ENCODE results near the gene KANK4. TPM values are rescaled to one million over a fixed set of nuclear protein-coding genes. Genes with fewer than 3 reads are reported as not detected.

KANK4 gene
- polyA plus RNA-seq, 3 donors: not detected

DNA sequence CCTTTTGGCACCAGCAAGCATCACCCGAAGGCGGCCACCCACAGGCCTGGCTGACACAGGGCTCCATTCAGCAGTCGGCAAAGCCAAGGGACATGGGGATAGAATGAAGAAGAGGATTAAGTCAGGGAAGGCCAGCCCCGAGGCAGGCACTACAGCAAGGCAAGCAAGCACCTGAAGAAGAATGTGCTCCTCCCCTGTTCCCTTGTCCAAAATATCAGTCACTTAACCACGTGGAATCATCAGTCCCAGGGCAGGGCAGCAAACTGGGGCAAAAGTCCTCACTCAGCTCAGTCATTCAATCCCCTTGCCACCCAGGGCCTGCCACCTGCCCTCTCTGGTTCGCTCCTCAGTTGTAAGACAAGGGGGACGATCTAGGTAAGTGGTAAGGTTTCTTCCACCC lies 9.3 kb downstream of the KANK4 start:
- DNase-seq: no peak
- no peaks in the 10 kb centered on the region for H3K4me1 ChIP-seq (ENCODE audit: control insufficient read depth in 1 of 2, insufficient read depth in 2 of 2, low read length in 2 of 2)
- Mint-ChIP-seq H3K27me3 (ENCODE audit: low read depth in 3 of 3) (peaks cover 2 to 10% (median 6%) of the 10 kb centered on the region in 3 donors), H3K4me3 (no peak overlapping the region), H3K36me3 (no peaks in the 10 kb centered on the region), H3K27ac (no peak overlapping the region), H3K9me3 (peaks cover 0 to 2% (median 0%) of the 10 kb centered on the region in 7 donors), H3K4me1 (no peaks in the 10 kb centered on the region)
- H3K36me3 ChIP-seq (replicated peaks in 1 of 2; ENCODE audit: control insufficient read depth in 1 of 2, insufficient read depth in 2 of 2, low read length in 2 of 2): no peaks in the 10 kb centered on the region
- H3K9me3 ChIP-seq (replicated peaks in 1 of 2; ENCODE audit: control insufficient read depth in 1 of 2, insufficient read depth in 1 of 2, low read length in 2 of 2): no peaks in the 10 kb centered on the region
- no peak overlapping the region for H3K9ac ChIP-seq (ENCODE audit: insufficient read depth, low read length, poor library complexity, severe bottlenecking)
- no peak overlapping the region for H3K4me3 ChIP-seq (replicated peaks in 1 of 3; ENCODE audit: low read depth in 2 of 3, low read length in 3 of 3)
- intact Hi-C loops (cut with micrococcal nuclease): no loop called here
- H2AFZ ChIP-seq (ENCODE audit: insufficient read depth, low read depth, low read length, poor library complexity, severe bottlenecking): no peak overlapping the region
- H3K27me3 ChIP-seq (ENCODE audit: control insufficient read depth in 2 of 2, insufficient read depth in 2 of 2, low read length in 2 of 2): no peaks in the 10 kb centered on the region
- 100% methylated on average over 1 of the region's 7 CpGs for WGBS (ENCODE audit: insufficient coverage)
- no peaks in the 10 kb centered on the region for H3K79me2 ChIP-seq (ENCODE audit: insufficient read depth, low read length)
- no peaks in the 10 kb centered on the region for H4K20me1 ChIP-seq (ENCODE audit: insufficient read depth, low read length)
- no peak overlapping the region for H3K4me2 ChIP-seq (replicated peaks; ENCODE audit: extremely low read depth, low read length, poor library complexity, severe bottlenecking)
- TF ChIP-seq, protein P1, sequence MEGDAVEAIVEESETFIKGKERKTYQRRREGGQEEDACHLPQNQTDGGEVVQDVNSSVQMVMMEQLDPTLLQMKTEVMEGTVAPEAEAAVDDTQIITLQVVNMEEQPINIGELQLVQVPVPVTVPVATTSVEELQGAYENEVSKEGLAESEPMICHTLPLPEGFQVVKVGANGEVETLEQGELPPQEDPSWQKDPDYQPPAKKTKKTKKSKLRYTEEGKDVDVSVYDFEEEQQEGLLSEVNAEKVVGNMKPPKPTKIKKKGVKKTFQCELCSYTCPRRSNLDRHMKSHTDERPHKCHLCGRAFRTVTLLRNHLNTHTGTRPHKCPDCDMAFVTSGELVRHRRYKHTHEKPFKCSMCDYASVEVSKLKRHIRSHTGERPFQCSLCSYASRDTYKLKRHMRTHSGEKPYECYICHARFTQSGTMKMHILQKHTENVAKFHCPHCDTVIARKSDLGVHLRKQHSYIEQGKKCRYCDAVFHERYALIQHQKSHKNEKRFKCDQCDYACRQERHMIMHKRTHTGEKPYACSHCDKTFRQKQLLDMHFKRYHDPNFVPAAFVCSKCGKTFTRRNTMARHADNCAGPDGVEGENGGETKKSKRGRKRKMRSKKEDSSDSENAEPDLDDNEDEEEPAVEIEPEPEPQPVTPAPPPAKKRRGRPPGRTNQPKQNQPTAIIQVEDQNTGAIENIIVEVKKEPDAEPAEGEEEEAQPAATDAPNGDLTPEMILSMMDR (IDR thresholded peaks at IDR 0.05): no peak
- no peak overlapping the region for H3K27ac ChIP-seq (ENCODE audit: low read depth in 1 of 2, low read length in 2 of 2)

DNA sequence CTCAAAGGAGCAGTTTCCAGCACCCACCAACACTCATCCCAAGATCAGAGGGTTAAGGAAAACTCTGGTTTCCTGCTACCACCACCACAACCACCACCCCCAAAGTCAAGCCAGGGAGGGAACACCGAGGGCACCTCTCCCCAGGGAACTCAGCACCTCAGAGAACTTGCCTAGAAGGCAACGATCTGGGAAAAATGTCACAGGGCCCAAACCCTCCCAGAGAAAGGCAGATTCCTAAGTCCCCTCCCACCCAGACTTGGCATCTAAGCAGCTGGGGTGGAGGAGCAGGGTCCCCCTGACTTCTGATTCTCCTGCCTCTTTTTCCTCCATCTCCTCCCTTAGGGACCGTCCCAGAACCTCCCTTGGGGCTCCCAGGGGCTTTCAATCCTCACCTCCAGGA lies 10.6 kb downstream of the KANK4 start:
- no peaks in the 10 kb centered on the region for H3K36me3 Mint-ChIP-seq
- H2AFZ ChIP-seq (ENCODE audit: insufficient read depth, low read depth, low read length, poor library complexity, severe bottlenecking): no peak overlapping the region
- H3K9me3 ChIP-seq (replicated peaks in 1 of 2; ENCODE audit: control insufficient read depth in 1 of 2, insufficient read depth in 1 of 2, low read length in 2 of 2): no peaks in the 10 kb centered on the region
- no peak overlapping the region for H3K4me2 ChIP-seq (replicated peaks; ENCODE audit: extremely low read depth, low read length, poor library complexity, severe bottlenecking)
- H3K4me3 Mint-ChIP-seq: no peak overlapping the region
- H3K36me3 ChIP-seq (replicated peaks in 1 of 2; ENCODE audit: control insufficient read depth in 1 of 2, insufficient read depth in 2 of 2, low read length in 2 of 2): no peaks in the 10 kb centered on the region
- TF ChIP-seq, protein P1 (IDR thresholded peaks at IDR 0.05): no peak
- no peaks in the 10 kb centered on the region for H3K27me3 ChIP-seq (ENCODE audit: control insufficient read depth in 2 of 2, insufficient read depth in 2 of 2, low read length in 2 of 2)
- no peaks in the 10 kb centered on the region for H3K4me1 ChIP-seq (ENCODE audit: control insufficient read depth in 1 of 2, insufficient read depth in 2 of 2, low read length in 2 of 2)
- H4K20me1 ChIP-seq (ENCODE audit: insufficient read depth, low read length): no peaks in the 10 kb centered on the region
- H3K27ac ChIP-seq (ENCODE audit: low read depth in 1 of 2, low read length in 2 of 2): no peak overlapping the region
- H3K9ac ChIP-seq (ENCODE audit: insufficient read depth, low read length, poor library complexity, severe bottlenecking): no peak overlapping the region
- H3K27me3 Mint-ChIP-seq (ENCODE audit: low read depth in 3 of 3): peaks cover 2 to 6% (median 4%) of the 10 kb centered on the region in 3 donors
- H3K79me2 ChIP-seq (ENCODE audit: insufficient read depth, low read length): no peaks in the 10 kb centered on the region
- H3K4me1 Mint-ChIP-seq: no peaks in the 10 kb centered on the region
- WGBS (ENCODE audit: insufficient coverage): 80% methylated on average over 1 of the region's 3 CpGs
- DNase-seq: no peak
- no peak overlapping the region for H3K27ac Mint-ChIP-seq
- H3K9me3 Mint-ChIP-seq: peaks cover 0 to 2% (median 0%) of the 10 kb centered on the region in 7 donors
- intact Hi-C loops (cut with micrococcal nuclease): no loop called here
- no peak overlapping the region for H3K4me3 ChIP-seq (replicated peaks in 1 of 3; ENCODE audit: low read depth in 2 of 3, low read length in 3 of 3)
